Medulla oblongata (tissue), 1 donor: ENCODE data around the gene PAPOLA.

Experiments
- DNase-seq: peaks from one replicate; pipeline ENCODE4 v3.0.0-alpha.2; 2015; ENCODE audit errors: extremely low spot score

The PAPOLA gene

GRCh38 chr14:96565811-96566210 lies 63.6 kb downstream of the PAPOLA start:
- no peak for DNase-seq

DNA sequence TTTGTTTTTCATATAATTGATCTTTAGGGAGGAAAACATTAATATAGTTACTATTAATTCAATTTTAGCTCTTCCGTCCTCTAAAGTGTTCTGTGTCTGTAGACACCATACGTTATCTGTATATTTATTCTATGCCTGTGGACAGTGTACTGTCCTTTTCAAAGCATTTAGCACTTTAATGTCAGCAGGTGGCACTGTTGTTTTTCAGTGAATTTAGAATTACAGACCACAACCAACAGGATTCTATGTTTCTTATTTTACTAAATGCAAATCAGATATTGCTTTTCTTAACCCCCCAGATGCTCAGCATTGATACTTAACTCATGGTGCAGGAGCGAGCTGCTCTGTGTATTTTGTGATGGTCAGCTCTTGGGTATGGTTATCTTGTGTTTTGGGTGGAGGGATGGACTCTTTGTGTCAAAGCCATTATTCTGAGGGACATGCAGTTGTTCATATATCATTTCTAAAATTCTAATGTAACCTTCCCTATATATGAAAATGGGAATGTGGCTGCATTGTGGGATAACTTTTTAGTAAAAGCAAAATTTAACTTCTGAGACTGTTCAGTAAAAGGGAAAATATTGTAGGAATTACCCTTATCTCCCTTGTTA lies 65.2 kb downstream of the PAPOLA start:
- peak; percentile 66 for DNase-seq

GRCh38 chr14:96568621-96569020 lies 66.4 kb downstream of the PAPOLA start:
- no peak for DNase-seq

GRCh38 chr14:96571311-96571710 lies 69.1 kb downstream of the PAPOLA start:
- no peak for DNase-seq

DNA sequence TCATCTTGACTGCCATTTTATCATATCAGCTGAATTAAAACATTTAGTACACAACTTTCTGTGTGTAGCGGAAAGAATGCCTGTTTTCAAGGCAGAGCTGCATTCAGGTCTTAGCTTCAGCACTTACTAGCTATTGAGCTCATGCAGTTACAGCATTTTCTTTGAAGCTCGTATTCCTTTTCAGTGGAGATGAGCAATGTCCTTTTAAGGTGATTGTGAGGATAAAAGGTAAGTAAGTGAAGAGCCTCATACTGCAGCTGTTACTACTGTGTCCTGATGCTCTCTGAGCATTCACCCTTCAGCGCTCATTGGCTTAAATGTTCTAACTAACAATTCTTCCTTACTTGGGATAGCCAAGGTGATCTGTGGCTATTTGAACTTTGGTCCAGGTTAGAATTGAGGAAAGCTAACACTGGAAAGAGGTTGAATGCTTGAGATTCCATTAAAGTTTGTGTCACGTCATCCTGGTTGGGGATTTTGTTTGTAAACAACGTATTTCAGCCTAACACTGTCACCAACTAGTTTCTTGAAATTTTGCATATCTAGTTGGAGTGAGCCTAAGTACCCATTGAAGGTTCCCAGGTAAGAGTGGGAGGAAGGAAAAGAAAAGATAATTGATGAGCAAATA lies 71.4 kb downstream of the PAPOLA start:
- DNase-seq, result no peak

DNA sequence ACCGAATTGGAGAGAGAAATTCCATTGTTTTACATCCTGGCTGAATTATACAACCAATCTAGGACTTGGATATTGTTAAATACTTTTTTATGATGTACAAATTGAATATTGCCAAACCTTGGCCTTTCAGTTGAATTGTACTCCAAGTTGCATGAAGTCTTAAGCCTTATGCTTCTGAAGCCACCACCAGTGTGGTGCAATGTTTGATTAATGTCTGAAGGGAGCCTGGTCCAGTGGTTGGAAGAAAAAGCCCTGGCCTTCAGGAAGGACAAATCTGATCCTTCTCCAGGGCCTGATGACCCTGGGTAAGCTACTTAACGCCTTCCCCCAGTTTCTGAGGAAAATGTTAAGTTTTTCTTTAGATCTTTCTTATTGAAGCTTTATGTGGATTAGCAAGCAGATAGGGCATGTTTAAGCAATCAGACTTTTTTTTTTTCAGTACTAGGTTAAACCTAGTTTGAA lies 72.0 kb downstream of the PAPOLA start:
- DNase-seq, result no peak

- DNase-seq, result no peak
These were observed 72.8 kb downstream of the PAPOLA start for GRCh38 chr14:96574633-96575632.

- DNase-seq, result no peak
These were observed 74.2 kb downstream of the PAPOLA start for GRCh38 chr14:96576359-96576758.

DNA sequence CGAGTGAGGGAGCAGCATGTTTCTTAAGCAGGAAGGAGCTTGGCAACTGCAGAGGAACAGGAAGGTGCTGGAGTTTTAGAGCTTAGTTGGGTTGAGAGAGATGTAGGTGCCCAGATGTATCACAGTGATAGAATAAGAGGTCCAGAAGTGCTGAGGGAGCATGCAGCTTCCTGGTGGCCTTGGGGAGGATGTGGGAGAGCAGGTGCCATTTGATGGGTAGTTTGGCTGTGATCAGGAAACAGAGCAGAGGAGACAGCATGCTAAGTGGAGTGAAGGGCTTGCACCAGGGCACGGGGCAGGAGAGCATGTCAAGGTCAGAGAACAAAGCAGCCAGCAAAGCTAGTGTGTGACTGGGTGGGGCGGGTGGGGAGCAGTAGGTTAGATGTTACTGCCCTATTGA lies 74.8 kb downstream of the PAPOLA start:
- no peak for DNase-seq

- DNase-seq, result no peak
These were observed 76.4 kb downstream of the PAPOLA start for GRCh38 chr14:96578619-96579018.

DNA sequence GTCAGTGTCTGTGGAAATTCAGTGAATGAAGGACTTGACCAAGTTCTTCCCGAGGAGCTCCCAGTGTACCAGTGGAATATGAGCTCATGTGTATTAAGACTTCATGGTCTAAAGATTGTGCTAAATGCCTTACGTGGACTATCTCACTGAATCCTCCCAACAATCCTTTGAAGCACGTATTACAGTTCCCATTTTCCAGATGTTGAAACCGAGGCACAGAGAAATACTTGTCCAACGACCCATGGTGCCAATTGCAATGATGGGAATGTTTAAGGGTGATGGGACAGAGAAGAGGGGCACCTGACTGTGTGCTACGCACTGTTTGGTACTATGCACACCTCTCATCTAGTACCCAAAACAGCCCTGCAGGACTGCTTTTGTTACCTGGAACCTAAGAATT lies 77.2 kb downstream of the PAPOLA start:
- DNase-seq, result no peak

DNA sequence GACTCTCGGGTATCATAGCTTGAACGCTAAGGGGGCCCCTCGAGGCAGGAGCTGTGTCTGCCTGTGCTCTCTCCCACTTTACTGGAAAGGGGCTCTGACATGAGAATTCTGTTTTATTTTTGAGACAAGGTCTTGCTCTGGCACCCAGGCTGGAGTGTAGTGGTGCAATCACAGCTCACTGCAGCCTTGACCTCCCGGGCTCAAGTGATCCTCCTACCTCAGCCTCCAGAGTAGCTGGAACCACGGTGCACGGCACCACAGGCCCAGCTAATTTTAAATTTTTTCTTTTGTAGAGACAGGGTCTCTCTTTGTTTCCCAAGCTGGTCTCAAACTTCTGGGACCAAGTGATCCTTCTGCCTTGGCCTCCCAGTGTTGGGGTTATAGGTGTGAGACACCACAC lies 77.7 kb downstream of the PAPOLA start:
- DNase-seq, result no peak

DNA sequence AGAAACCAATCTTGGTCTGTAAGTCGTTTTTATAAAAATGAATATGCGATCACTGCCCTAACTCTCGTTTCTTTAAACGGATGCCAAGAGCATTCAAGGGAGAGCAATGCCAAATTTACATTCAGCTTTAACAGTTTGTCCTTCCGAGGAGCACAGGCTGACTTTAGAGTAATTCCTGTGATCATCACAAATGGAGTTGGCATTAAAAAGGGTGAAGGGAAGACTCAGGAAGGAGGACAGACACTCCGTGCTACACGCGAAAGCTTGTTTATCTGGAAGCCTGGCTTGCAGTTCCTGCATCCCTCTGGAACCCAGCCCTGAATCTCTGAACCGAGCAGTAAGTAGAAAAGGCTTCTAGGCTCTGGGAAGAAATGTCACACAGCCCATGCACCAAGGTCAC lies 78.4 kb downstream of the PAPOLA start:
- no peak for DNase-seq

- DNase-seq, result no peak
These were observed 78.8 kb downstream of the PAPOLA start for GRCh38 chr14:96581026-96581425.

- DNase-seq, result no peak
These were observed 79.7 kb downstream of the PAPOLA start for GRCh38 chr14:96581902-96582301.

DNA sequence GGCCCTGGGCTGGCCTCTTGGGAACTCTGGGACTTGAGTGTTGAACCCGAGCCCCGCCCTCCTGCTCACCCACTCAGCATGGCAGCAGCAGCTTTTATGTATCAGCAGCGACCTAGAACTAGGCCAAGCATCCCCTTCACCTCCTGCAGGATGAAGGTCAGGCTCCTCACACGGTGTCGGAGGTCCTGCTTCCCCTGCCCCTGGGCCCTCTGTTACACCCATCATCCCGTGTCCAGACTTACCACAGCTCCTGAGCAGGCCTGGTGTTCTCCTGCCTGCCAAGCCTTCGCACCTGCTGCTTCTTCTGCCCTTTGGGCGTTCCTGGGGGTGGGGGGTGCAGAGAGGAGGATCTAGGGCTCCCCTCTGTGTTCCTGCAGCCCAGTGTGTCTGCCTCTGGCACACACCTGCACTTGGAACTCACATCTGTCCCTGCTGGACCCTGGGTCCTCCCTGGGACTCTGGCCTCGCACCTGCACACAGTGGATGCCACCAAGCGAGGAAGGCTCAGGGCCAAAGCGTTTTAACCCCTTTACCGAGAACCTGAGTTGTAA lies 80.3 kb downstream of the PAPOLA start:
- DNase-seq, result no peak

GRCh38 chr14:96582995-96583394 lies 80.8 kb downstream of the PAPOLA start:
- no peak for DNase-seq

DNA sequence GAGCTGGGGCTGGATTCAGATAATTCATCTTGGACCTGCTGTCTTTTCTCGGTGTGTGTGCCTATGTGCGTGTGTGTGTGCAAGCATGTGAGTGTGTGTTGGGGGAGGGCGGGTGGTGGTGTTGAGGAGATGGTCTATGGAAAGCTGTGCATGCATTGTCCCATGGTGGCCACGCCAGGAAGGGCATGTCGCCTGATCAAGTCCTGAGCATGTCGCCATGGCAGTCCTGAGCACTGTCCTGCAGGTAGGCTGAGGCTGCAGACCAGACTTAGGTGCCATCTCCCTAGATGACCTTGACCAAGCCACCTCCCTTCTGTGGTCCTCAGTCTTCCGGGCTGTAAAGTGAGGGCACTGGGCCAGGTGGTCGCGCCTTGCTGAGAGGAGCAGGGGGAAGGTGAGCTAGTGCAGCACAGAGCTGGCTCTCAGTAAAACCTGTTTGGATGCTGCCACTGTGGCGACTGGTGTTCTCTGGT lies 81.4 kb downstream of the PAPOLA start:
- DNase-seq, result no peak

DNA sequence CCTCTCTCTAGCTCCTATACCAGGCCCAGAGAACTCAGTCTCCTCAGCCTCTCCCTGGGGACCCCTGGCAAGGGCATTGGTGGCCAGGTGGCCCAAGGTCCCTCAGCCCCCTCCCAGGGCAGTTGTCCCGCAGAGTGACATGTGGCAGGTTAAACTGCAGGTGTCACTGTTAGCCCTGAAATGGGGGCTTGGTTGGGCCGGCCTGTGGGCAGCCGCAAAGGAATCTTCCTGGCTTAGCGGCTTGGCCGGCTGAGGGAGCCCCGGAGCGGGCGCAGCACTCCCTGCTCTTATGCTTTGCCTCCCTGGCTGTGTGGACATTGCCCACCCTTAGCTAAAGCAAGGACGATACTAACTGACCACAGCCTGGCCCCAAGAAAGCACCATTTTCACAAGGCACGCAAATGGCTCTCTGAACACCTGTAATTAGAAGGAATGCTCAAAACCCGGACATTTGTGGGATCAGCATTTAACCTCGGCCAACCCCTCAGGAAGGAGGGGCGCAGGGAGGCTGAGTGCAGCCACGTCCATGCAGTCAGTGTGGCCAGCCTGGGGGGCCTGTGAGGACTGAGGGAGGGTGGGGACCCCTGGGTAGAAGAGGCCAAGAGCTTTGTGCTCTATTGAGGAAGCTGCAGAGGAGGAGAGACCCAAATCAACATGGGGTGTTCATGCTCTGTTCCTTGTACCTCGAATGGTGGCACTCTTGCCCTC lies 82.2 kb downstream of the PAPOLA start:
- DNase-seq, result no peak

DNA sequence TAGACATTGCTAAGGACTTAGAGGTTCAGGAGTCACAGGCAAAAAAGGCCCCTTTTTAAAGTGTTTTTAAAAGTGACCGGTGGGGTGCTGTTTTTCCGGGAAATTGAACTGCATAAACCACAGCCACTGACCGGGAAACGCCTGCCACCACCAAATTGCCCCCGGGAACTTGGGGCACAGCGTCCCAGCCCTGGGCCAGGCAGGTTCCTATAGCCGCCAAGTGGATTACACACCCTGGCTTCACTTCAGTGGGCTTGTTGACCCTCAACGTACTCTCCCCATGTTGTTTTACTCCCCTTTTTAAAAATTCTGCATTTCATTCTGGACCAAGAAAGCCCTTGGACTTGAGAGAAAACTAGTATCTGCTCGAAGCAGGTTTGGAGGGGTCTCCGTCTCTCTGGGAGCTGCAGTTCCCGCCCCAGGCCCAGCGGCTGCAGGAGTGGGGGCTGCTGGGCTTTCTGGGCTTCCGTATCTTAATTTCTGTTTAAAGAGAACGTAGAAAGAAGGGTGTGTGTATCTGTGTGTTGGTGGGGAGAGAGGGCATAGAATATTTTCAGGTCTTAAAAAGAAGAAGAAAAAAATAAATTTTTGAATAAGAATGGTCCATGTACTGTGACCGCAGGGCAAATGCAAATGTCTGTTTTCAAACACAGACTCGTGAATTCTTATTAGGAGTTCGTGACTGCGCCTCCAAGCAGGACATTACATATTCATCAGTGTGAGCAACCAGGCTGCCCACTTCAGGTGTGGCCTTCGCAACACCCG lies 82.9 kb downstream of the PAPOLA start:
- no peak for DNase-seq

DNA sequence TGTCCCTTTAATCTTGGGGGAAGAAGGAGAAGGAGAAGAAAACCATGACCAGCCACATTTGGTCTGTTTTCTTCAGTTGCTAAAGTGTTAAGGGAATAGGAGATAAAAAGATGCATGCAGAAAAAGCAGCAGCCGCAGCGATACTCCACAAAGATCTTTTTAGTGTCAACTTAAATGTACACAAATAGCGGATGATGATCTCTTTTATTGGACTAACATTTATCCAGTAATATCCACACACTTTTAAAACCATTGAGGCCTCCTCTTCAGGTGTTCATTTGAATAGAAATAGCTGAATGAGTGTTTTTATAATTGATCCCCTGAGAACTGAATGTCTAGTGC lies 83.5 kb downstream of the PAPOLA start:
- no peak for DNase-seq
